IMR-90 (cell line): ENCODE data around the gene TBXAS1. TPM values are rescaled to one million over a fixed set of nuclear protein-coding genes. Genes with fewer than 3 reads are reported as not detected.

ENCODE experiments used
- ATAC-seq: fragments of 200-7000 bp; cut with Tn5 transposase; 2 replicates; pipeline ENCODE4 v1.9.1; 2020; ENCODE audit warnings: low read depth, mild to moderate bottlenecking, moderate library complexity
- BruUV-seq: library from RNA; stranded (reverse); fragments of 400-500 nt; replicated peaks from 2 replicates; lab custom pipeline; 2021; lab: Mats Ljungman, UMichigan
- CTCF ChIA-PET: fragments of 300-600 bp; formaldehyde crosslinking; extraction: SDS; loops from one replicate; lab custom pipeline; 2021; ENCODE audit warnings: antibody characterized with exemption; lab: Yijun Ruan, JAX
- POLR2A ChIA-PET: fragments of 300-600 bp; sonication (Branson Sonifier 250); formaldehyde crosslinking; loops from one replicate; lab custom pipeline; 2022; ENCODE audit warnings: antibody characterized with exemption; ENCODE audit not compliant: unreplicated experiment; lab: Charles Lee
- DNase-seq: peaks from one replicate; pipeline ENCODE4 v3.0.0; 2013
- H2AFZ ChIP-seq: replicated peaks from 2 replicates; pipeline ENCODE3; 2013; ENCODE audit warnings: low read length, mild to moderate bottlenecking; ENCODE audit not compliant: poor library complexity
- H2AK5ac ChIP-seq: 2 replicates; pipeline ENCODE4 v1.6.1; 2013; ENCODE audit warnings: low read depth, low read length, inconsistent platforms
- H2AK9ac ChIP-seq: replicated peaks from 2 replicates; pipeline ENCODE3; 2013; ENCODE audit warnings: mild to moderate bottlenecking, low read depth, low read length, moderate library complexity; ENCODE audit not compliant: poor library complexity
- H2BK120ac ChIP-seq: 2 replicates; pipeline ENCODE4 v1.6.1; 2013; ENCODE audit warnings: low read depth, low read length, inconsistent platforms
- H2BK15ac ChIP-seq: 3 replicates; pipeline ENCODE4 v1.6.1; 2013; ENCODE audit warnings: low read depth, low read length, inconsistent platforms
- H2BK20ac ChIP-seq: 2 replicates; pipeline ENCODE4 v1.6.1; 2013; ENCODE audit warnings: low read depth, mild to moderate bottlenecking, inconsistent platforms, low read length, moderate library complexity
- H2BK5ac ChIP-seq: 2 replicates; pipeline ENCODE4 v1.6.1; 2013; ENCODE audit warnings: mild to moderate bottlenecking, low read depth, low read length, inconsistent platforms; ENCODE audit not compliant: poor library complexity, severe bottlenecking
- H3K14ac ChIP-seq: replicated peaks from 2 replicates; pipeline ENCODE4 v1.6.1; 2013; ENCODE audit warnings: low read depth, low read length, inconsistent platforms
- H3K18ac ChIP-seq: 2 replicates; pipeline ENCODE4 v1.6.1; 2013; ENCODE audit warnings: low read depth, low read length, control low read depth
- H3K23ac ChIP-seq: 2 replicates; pipeline ENCODE4 v1.6.1; 2013; ENCODE audit warnings: low read depth, low read length, inconsistent platforms
- H3K27ac ChIP-seq: 2 replicates; pipeline ENCODE4 v1.5.1; 2013; ENCODE audit warnings: mild to moderate bottlenecking, control low read depth, low read length; ENCODE audit not compliant: insufficient read depth
- H3K27me3 ChIP-seq: 2 replicates; pipeline ENCODE4 v1.6.1; 2013; ENCODE audit warnings: low read length; ENCODE audit not compliant: control insufficient read depth, insufficient read depth
- H3K36me3 ChIP-seq: 2 replicates; pipeline ENCODE4 v1.6.1; 2013; ENCODE audit warnings: low read length, mixed read lengths; ENCODE audit not compliant: control insufficient read depth, insufficient read depth
- H3K4ac ChIP-seq: 2 replicates; pipeline ENCODE4 v1.6.1; 2013; ENCODE audit warnings: low read depth, low read length, inconsistent platforms
- H3K4me1 ChIP-seq: 2 replicates; pipeline ENCODE4 v1.6.1; 2013; ENCODE audit warnings: low read length, mixed read lengths; ENCODE audit not compliant: control insufficient read depth, insufficient read depth
- H3K4me2 ChIP-seq: 2 replicates; pipeline ENCODE4 v1.6.1; 2013; ENCODE audit warnings: low read depth, mild to moderate bottlenecking, control low read depth, low read length, moderate library complexity
- H3K4me3 ChIP-seq: 2 replicates; pipeline ENCODE4 v1.5.1; 2013; ENCODE audit warnings: low read depth, mild to moderate bottlenecking, control low read depth, low read length, moderate library complexity; ENCODE audit not compliant: insufficient read depth
- H3K56ac ChIP-seq: 2 replicates; pipeline ENCODE4 v1.6.1; 2013; ENCODE audit warnings: low read length, inconsistent platforms; ENCODE audit not compliant: insufficient read depth; ENCODE audit errors: extremely low read depth
- H3K79me1 ChIP-seq, 2 experiments: 2 replicates each; pipeline ENCODE4 v1.6.1; 2013; ENCODE audit warnings: low read length in 2 of 2, inconsistent platforms in 1 of 2, low read depth in 1 of 2
- H3K9ac ChIP-seq: 2 replicates; pipeline ENCODE4 v1.6.1; 2013; ENCODE audit warnings: low read depth, low read length, control low read depth
- H3K9me1 ChIP-seq: 2 replicates; pipeline ENCODE4 v1.6.1; 2013; ENCODE audit warnings: low read length, inconsistent platforms; ENCODE audit not compliant: insufficient read depth
- H3K9me3 ChIP-seq: 2 replicates; pipeline ENCODE4 v1.6.1; 2013; ENCODE audit warnings: low read length; ENCODE audit not compliant: control insufficient read depth, insufficient read depth
- H4K20me1 ChIP-seq: 2 replicates; pipeline ENCODE4 v1.6.1; 2013; ENCODE audit warnings: low read length, inconsistent platforms; ENCODE audit not compliant: insufficient read depth
- H4K5ac ChIP-seq: 2 replicates; pipeline ENCODE4 v1.6.1; 2013; ENCODE audit warnings: mild to moderate bottlenecking, low read depth, low read length, control low read depth
- H4K8ac ChIP-seq, 2 experiments: 2 replicates each; pipeline ENCODE4 v1.6.1; 2013; ENCODE audit warnings: low read depth in 2 of 2, low read length in 2 of 2, control low read depth in 1 of 2, inconsistent platforms in 1 of 2
- H4K91ac ChIP-seq: 2 replicates; pipeline ENCODE4 v1.6.1; 2013; ENCODE audit warnings: low read depth, low read length, inconsistent platforms; ENCODE audit not compliant: insufficient read depth
- CEBPB ChIP-seq: IDR thresholded peaks from 2 replicates; pipeline ENCODE4 v1.6.1; 2012; ENCODE audit warnings: low read depth, low read length, improper control_type of control experiment
- FOS ChIP-seq: fragments of 150-350 bp; IDR thresholded peaks from 2 replicates; pipeline ENCODE4 v1.6.1; 2016; ENCODE audit warnings: low read depth, low read length
- MAFK ChIP-seq: IDR thresholded peaks from 2 replicates; pipeline ENCODE4 v1.6.1; 2012; ENCODE audit warnings: low read depth, low read length, improper control_type of control experiment
- RCOR1 ChIP-seq: IDR thresholded peaks from 2 replicates; pipeline ENCODE4 v1.6.1; 2012; ENCODE audit warnings: mild to moderate bottlenecking, low read length, improper control_type of control experiment; ENCODE audit not compliant: insufficient replicate concordance
- SMC3 ChIP-seq: fragments of 150-350 bp; IDR thresholded peaks from 2 replicates; pipeline ENCODE4 v1.6.1; 2016; ENCODE audit warnings: low read depth, mild to moderate bottlenecking, antibody characterized with exemption, low read length, moderate library complexity
- WGBS, 2 experiments: methylation state at CpG; one replicate each; pipeline versions ENCODE4 v1.1.5 to v1.1.7; 2013; ENCODE audit warnings: missing lambda C conversion rate in 2 of 2; ENCODE audit not compliant: insufficient read length in 1 of 2; ENCODE audit errors: extremely low coverage in 2 of 2; 5-methylcytosine and 5-hydroxymethylcytosine counted together
- dilution Hi-C: fragments of 300-500 bp; cut with HindIII; formaldehyde crosslinking; loops from one replicate; pipeline ENCODE4 v1.14.3; 2018; ENCODE audit warnings: low sequenced_read_pairs; ENCODE audit not compliant: unreplicated experiment
- in situ Hi-C: fragments of 300-500 bp; cut with MboI; formaldehyde crosslinking; loops from 3 replicates; pipeline ENCODE4 v1.14.3; 2019; ENCODE audit warnings: low sequenced_read_pairs, inconsistent platforms, mixed read lengths
- intact Hi-C: fragments of 100-400 bp; cut with micrococcal nuclease; formaldehyde crosslinking; loops from 2 replicates; pipeline ENCODE4 v1.10.0; 2022
- polyA plus RNA-seq, 3 experiments: library from polyadenylated mRNA; depleted of rRNA; stranded (reverse); fragments of >200 nt; gene quantifications; 2 replicates each; pipeline ENCODE4 v1.2.3, GENCODE V29; 2012; ENCODE audit warnings: low replicate concordance in 1 of 3
- total RNA-seq: library from RNA; depleted of rRNA; stranded (reverse); fragments of >200 nt; gene quantifications from 2 replicates; pipeline ENCODE4 v1.2.3, GENCODE V29; 2012

The TBXAS1 gene
- total and polyA plus RNA-seq, 2 of the 4 experiments (the other 2 are of a cell fraction) = 5.9 to 10.8 TPM

DNA sequence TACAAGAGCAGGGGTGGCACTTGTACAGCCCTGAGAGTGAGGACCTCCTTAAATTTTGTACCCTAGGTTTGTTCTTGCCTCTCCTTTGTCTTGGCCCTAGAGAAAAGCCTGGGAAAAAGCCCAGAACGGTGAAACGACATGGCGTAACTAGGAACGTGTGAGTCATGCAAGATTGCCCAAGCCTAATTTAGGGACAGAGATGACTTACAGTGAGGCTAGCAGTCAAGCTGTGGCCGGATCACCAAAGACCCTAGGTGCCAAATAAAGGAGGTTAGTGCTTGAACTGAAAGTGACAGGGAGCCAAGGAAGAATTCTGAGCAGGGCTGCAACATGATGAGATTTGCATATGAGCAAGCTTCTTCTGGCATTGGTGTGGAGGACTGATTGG lies 25.1 kb downstream of the TBXAS1 start:
- ATAC-seq (peak; percentile 31), DNase-seq (peak; percentile 78)
- peak overlapping the region; percentile 15; the same call in 1 of the 2 replicates for H3K23ac ChIP-seq
- intact Hi-C loops = no loop called here
- dilution Hi-C loops = no loop called here
- no peaks in the 10 kb centered on the region; a peak in 1 of 4 replicates for H3K79me1 ChIP-seq
- CTCF ChIA-PET = no interaction called here
- no peak overlapping the region for H3K4me2 ChIP-seq
- 0 out of 2 replicates have a peak, but pooled peaks cover 6% of the 10 kb centered on the region for H3K9me1 ChIP-seq
- H2BK120ac ChIP-seq = peak overlapping the region; percentile 79
- H3K4me1 ChIP-seq = peaks cover 13% of the 10 kb centered on the region
- in situ Hi-C loops = no loop called here
- peak overlapping the region; percentile 49; the same call in 1 of the 2 replicates for H2AK5ac ChIP-seq
- H3K27me3 ChIP-seq = no peaks in the 10 kb centered on the region
- H3K27ac ChIP-seq = peak overlapping the region; percentile 72; the same call in 1 of the 2 replicates
- H3K9ac ChIP-seq = no peak overlapping the region
- BruUV-seq = no TSS peak
- peak overlapping the region; percentile 47 for H2BK5ac ChIP-seq
- TF ChIP-seq MAFK = no peak
- no peak for TF ChIP-seq SMC3
- TF ChIP-seq RCOR1 = peak; percentile 82
- peak; percentile 92 for TF ChIP-seq CEBPB
- 0 out of 2 replicates have a peak, but pooled peaks have one; percentile 51 for TF ChIP-seq FOS
- POLR2A ChIA-PET = no interaction called here
- H4K20me1 ChIP-seq = no peaks in the 10 kb centered on the region
- H4K8ac ChIP-seq = peak overlapping the region in 1 of 2 experiments; percentile 51; a peak in 3 of 4 replicates
- peak overlapping the region; percentile 67; the same call in 1 of the 2 replicates for H2BK20ac ChIP-seq
- H2AFZ ChIP-seq = peak overlapping the region; percentile 36
- peak overlapping the region; percentile 61 for H3K18ac ChIP-seq
- no peak overlapping the region for H3K56ac ChIP-seq
- H3K4ac ChIP-seq = peak overlapping the region; percentile 81
- peak overlapping the region; percentile 20; the same call in 1 of the 3 replicates for H2BK15ac ChIP-seq
- H3K36me3 ChIP-seq = no peaks in the 10 kb centered on the region; the same call in 1 of the 2 replicates
- 88% methylated on average over 5 of the region's 5 CpGs; no CpG with 5 or more reads in 1 of the 2 experiments for WGBS, 2 experiments
- H2AK9ac ChIP-seq = peak overlapping the region; percentile 47
- 0 out of 2 replicates have a peak, but pooled peaks cover 2% of the 10 kb centered on the region for H3K9me3 ChIP-seq
- H4K91ac ChIP-seq = peak overlapping the region; percentile 65
- H3K4me3 ChIP-seq = no peak overlapping the region
- peak overlapping the region; percentile 58 for H3K14ac ChIP-seq
- peak overlapping the region; percentile 48 for H4K5ac ChIP-seq
